ENCODE measurements around the gene PTPRR. TPM values are rescaled to one million over a fixed set of nuclear protein-coding genes. Genes with fewer than 3 reads are reported as not detected.

Gene PTPRR
- total and polyA plus RNA-seq, 2 donors (not counting 1 experiment from before 2014, with no cell fraction given): 0.44 to 0.50 TPM

DNA sequence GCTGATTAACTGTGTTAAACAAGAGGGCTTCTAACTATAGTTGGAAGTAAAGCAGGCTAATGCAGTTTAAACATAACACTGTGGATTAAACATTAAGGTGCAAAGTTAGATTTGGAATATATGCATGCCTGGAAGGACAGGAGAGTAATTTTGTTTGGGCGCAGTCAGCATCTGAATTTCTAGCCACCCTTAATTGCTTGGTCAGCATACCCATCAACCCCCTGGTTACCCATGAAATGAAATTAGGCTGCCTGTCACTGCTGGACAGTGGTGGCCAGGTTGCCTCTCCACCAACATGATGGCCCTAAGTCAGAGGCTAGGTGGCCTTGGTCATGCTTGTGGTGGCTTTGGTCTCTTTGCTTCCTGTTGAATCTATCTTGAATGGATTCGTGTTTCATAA is 253.3 kb downstream of the PTPRR start:
- TF ChIP-seq, protein P1, sequence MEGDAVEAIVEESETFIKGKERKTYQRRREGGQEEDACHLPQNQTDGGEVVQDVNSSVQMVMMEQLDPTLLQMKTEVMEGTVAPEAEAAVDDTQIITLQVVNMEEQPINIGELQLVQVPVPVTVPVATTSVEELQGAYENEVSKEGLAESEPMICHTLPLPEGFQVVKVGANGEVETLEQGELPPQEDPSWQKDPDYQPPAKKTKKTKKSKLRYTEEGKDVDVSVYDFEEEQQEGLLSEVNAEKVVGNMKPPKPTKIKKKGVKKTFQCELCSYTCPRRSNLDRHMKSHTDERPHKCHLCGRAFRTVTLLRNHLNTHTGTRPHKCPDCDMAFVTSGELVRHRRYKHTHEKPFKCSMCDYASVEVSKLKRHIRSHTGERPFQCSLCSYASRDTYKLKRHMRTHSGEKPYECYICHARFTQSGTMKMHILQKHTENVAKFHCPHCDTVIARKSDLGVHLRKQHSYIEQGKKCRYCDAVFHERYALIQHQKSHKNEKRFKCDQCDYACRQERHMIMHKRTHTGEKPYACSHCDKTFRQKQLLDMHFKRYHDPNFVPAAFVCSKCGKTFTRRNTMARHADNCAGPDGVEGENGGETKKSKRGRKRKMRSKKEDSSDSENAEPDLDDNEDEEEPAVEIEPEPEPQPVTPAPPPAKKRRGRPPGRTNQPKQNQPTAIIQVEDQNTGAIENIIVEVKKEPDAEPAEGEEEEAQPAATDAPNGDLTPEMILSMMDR (conservative IDR thresholded peaks at IDR 0.05 in 1 of 2, IDR thresholded peaks at IDR 0.05 in 1 of 2; ENCODE audit: low read depth in 1 of 2, low read length in 2 of 2): no peak
- TF ChIP-seq EZH2 (IDR thresholded peaks at IDR 0.05; ENCODE audit: low read length, missing control alignments): no peak
- no peak for DNase-seq (ENCODE audit: low read depth in 2 of 2)

DNA sequence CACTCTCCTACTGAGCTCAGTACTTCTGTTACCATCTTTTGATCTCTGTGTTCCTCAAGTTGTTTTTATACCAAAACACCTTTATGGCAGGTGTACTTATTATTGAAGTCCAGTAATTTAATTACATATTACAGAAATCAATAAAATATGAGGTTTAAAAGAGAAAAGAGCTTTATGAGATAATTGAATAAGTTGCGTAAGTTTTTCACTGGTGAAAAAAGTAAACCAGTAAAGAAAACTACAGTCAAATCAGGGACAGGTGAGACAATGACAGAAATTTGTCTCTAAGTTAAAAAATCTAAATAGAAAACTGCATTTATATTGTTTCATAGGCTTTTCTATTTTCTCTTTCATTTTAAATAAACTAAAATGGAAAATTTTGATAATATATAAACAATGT is 254.2 kb downstream of the PTPRR start:
- no peak overlapping the region for H3K4me3 ChIP-seq (replicated peaks in 1 of 4; ENCODE audit: control extremely low read depth in 1 of 4, insufficient read depth in 1 of 4, low read depth in 3 of 4, low read length in 4 of 4)
- no peaks in the 10 kb centered on the region for H3K27me3 ChIP-seq (ENCODE audit: control insufficient read depth, insufficient read depth, low read length)
- no peak overlapping the region for H2AFZ ChIP-seq (ENCODE audit: low read length)
- no peaks in the 10 kb centered on the region for H3K79me2 ChIP-seq (ENCODE audit: control insufficient read depth, insufficient read depth, low read length)
- H4K20me1 ChIP-seq (ENCODE audit: control insufficient read depth, extremely low read depth, insufficient read depth, low read length): no peaks in the 10 kb centered on the region
- no peak overlapping the region for H3K27ac ChIP-seq (ENCODE audit: insufficient read depth, low read length)
- no peaks in the 10 kb centered on the region for H3K9me3 ChIP-seq (ENCODE audit: control insufficient read depth, insufficient read depth, low read depth, low read length)
- no peaks in the 10 kb centered on the region for H3K36me3 ChIP-seq (ENCODE audit: control insufficient read depth, insufficient read depth, low read length)
- no peak for DNase-seq (ENCODE audit: low read depth in 2 of 2)
- TF ChIP-seq EZH2 (IDR thresholded peaks at IDR 0.05; ENCODE audit: low read length, missing control alignments): no peak
- TF ChIP-seq, protein P1 (conservative IDR thresholded peaks at IDR 0.05 in 1 of 2, IDR thresholded peaks at IDR 0.05 in 1 of 2; ENCODE audit: low read depth in 1 of 2, low read length in 2 of 2): no peak
- H3K4me1 ChIP-seq (ENCODE audit: control insufficient read depth, extremely low read depth, insufficient read depth, low read length): peaks cover 1% of the 10 kb centered on the region
- H3K9ac ChIP-seq (ENCODE audit: insufficient read depth, low read length): no peak overlapping the region
- H3K4me2 ChIP-seq (ENCODE audit: extremely low read depth, insufficient read depth, low read length): no peak overlapping the region

More for the DNA sequence above, 253.3 kb downstream of the PTPRR start:
- Histone ChIP-seq H3K36me3 (ENCODE audit: control insufficient read depth, insufficient read depth, low read length) (no peaks in the 10 kb centered on the region), H3K4me3 (replicated peaks in 1 of 4; ENCODE audit: control extremely low read depth in 1 of 4, insufficient read depth in 1 of 4, low read depth in 3 of 4, low read length in 4 of 4) (no peak overlapping the region), H3K27me3 (ENCODE audit: control insufficient read depth, insufficient read depth, low read length) (no peaks in the 10 kb centered on the region), H4K20me1 (ENCODE audit: control insufficient read depth, extremely low read depth, insufficient read depth, low read length) (no peaks in the 10 kb centered on the region), H3K9ac (ENCODE audit: insufficient read depth, low read length) (no peak overlapping the region), H3K79me2 (ENCODE audit: control insufficient read depth, insufficient read depth, low read length) (no peaks in the 10 kb centered on the region), H2AFZ (ENCODE audit: low read length) (no peak overlapping the region), H3K27ac (ENCODE audit: insufficient read depth, low read length) (no peak overlapping the region), H3K9me3 (ENCODE audit: control insufficient read depth, insufficient read depth, low read depth, low read length) (no peaks in the 10 kb centered on the region), H3K4me1 (ENCODE audit: control insufficient read depth, extremely low read depth, insufficient read depth, low read length) (no peaks in the 10 kb centered on the region), H3K4me2 (ENCODE audit: extremely low read depth, insufficient read depth, low read length) (no peak overlapping the region)

DNA sequence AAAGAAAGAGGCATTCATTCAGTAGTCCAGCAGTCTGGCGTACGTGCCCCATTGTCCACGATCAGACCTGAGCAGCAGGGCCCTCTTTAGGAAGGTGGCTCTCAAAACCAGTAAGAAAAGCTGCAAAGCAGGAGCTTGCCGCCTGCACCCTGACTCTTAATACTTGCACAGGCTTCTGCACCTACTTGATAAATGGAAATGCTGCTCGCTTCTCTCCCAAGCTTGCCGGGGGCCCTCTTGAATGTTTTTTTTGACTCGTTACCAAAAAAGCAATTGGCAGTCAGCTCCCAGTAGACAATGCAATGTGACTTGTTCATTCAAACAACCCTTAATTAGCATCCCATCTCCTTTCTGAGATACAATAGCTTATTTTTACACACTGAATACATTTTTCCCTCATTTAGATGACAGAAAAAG is 256.1 kb downstream of the PTPRR start:
- H4K20me1 ChIP-seq (ENCODE audit: control insufficient read depth, extremely low read depth, insufficient read depth, low read length): no peaks in the 10 kb centered on the region
- peak in 1 of 2 donors; percentile 82 for DNase-seq (ENCODE audit: low read depth in 2 of 2)
- H3K4me2 ChIP-seq (ENCODE audit: extremely low read depth, insufficient read depth, low read length): no peak overlapping the region
- no peak overlapping the region for H3K4me3 ChIP-seq (replicated peaks in 1 of 4; ENCODE audit: control extremely low read depth in 1 of 4, insufficient read depth in 1 of 4, low read depth in 3 of 4, low read length in 4 of 4)
- H3K9me3 ChIP-seq (ENCODE audit: control insufficient read depth, insufficient read depth, low read depth, low read length): no peaks in the 10 kb centered on the region
- no peaks in the 10 kb centered on the region for H3K36me3 ChIP-seq (ENCODE audit: control insufficient read depth, insufficient read depth, low read length)
- H3K27me3 ChIP-seq (ENCODE audit: control insufficient read depth, insufficient read depth, low read length): no peaks in the 10 kb centered on the region
- TF ChIP-seq, protein P1 (conservative IDR thresholded peaks at IDR 0.05 in 1 of 2, IDR thresholded peaks at IDR 0.05 in 1 of 2; ENCODE audit: low read depth in 1 of 2, low read length in 2 of 2): no peak
- no peak for TF ChIP-seq EZH2 (IDR thresholded peaks at IDR 0.05; ENCODE audit: low read length, missing control alignments)
- H3K79me2 ChIP-seq (ENCODE audit: control insufficient read depth, insufficient read depth, low read length): no peaks in the 10 kb centered on the region
- H3K4me1 ChIP-seq (ENCODE audit: control insufficient read depth, extremely low read depth, insufficient read depth, low read length): peaks cover 2% of the 10 kb centered on the region
- H3K27ac ChIP-seq (ENCODE audit: insufficient read depth, low read length): no peak overlapping the region
- no peak overlapping the region for H2AFZ ChIP-seq (ENCODE audit: low read length)
- no peak overlapping the region for H3K9ac ChIP-seq (ENCODE audit: insufficient read depth, low read length)

Data from fibroblast of lung (primary cell).